AML-193 (cell line): Measurements from ENCODE around the gene TRH.

ENCODE experiments used
- DNase-seq, 2 experiments: peaks; one replicate each; lab custom pipeline; 2025; lab: John Stamatoyannopoulos, UW

TRH gene, protein sequence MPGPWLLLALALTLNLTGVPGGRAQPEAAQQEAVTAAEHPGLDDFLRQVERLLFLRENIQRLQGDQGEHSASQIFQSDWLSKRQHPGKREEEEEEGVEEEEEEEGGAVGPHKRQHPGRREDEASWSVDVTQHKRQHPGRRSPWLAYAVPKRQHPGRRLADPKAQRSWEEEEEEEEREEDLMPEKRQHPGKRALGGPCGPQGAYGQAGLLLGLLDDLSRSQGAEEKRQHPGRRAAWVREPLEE

GRCh38 chr3:129974564-129974832, at the start of gene TRH:
Gene TRH (plus strand): TSS chr3:129974720. CDS start chr3:129975817, 1,097 bp downstream.
- no peak for DNase-seq

- no peak for DNase-seq
These were observed 47.4 kb upstream of the TRH start for GRCh38 chr3:129927072-129927471.

GRCh38 chr3:129929383-129929782, 45.1 kb upstream of the TRH start:
- no peak for DNase-seq

- DNase-seq: no peak
These were observed 41.0 kb upstream of the TRH start for GRCh38 chr3:129933471-129933870.

DNA sequence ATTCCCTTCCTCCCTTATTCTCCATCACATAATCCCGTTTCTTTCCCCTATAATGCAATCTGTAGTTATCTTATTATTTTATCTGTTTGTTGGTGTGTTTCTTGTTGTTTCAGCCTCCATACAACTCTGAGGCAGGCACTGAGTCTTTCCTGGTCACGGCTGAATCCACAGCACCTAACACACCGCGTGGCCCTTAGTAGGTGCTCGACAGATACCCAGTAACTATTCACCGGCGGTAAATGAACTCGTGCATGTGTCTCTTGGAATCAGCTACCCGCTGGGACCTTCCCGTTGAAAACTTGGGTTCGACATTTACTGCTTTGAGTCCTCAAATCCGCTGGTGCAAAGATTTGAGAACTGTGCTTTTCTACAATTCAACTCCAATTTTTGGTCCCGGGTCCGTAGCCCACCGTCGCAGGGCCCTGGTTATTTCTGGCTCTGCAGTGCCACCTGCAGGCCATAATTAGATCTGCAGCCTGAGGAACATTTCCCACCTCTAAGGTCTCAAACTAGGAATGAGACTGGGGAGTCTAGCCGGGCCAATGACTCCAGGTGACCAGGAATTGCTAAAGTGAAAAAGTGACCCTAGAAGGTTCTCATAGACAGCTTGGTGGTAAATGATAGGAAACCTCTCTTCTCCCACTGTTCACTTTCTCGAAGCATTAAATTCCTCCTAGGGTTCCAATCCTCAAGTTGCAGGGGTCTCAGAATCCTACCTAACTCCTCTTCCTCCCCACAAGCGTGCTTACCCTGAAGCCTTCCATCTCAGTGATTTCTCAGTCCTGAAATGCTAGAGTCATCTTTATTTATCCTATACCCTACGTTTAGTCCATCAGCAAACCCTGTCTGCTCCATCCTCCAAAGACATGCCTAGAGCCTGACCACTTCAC, 40.0 kb upstream of the TRH start:
- peak; percentile 24 to 40 for DNase-seq

- DNase-seq: peak; percentile 77 to 82
These were observed 37.8 kb upstream of the TRH start for GRCh38 chr3:129936757-129937156.

DNA sequence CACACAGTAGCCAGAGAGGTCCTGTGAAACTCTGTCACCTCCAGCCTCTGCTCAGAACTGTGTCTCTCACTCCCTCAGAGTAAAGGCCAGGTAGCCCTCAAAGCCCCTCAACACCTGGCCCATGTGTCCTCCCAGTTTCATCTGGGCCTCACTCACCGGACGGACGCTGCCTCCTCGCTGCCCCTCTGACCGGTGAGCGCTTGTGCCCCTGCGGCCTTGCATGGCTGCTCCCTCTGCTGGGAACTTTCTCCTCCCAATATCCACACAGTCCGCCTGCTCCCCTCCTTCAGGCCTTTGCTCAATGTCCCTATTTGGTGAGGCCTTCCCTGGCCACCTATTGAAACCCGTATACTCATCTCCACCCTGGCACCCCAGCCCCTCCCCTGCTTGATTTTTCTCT, 36.8 kb upstream of the TRH start:
- DNase-seq: no peak

DNA sequence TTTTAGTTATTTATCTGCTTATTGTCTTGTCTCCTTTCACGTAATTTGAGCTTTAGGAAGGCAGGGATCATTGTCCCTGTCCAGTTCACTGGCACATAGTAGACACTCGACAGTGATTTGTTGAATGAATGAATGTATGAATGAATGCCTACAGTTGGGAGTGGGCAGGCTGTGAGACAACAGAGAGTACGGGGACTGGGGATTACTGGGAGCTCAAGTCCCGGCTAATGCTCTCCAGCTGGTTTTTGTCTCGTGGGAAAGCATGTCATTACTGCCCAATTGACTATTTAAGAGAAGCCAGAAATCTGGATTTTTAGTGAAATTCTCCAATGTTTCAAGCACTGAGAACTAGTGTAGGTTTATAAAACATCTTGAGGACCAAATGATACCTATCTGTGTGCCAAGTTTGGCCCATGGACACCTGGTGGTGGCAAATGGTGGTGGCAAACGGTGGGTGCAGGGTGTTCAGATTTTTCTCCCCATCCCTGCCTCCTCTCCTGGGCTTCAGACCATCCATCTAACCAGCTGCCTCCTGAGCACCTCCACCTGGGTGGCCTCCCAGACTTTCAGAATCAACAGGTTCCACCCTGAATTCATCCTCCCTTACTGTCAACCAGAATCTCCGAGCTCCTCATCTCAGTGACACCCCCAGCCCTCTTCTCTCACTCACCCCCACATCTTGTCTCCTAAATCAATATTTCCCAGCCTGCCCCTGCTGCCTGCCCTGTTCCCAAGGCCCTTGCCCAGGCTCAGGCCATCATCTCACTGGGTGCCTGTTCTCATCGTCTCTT, 36.2 kb upstream of the TRH start:
- DNase-seq: no peak

DNA sequence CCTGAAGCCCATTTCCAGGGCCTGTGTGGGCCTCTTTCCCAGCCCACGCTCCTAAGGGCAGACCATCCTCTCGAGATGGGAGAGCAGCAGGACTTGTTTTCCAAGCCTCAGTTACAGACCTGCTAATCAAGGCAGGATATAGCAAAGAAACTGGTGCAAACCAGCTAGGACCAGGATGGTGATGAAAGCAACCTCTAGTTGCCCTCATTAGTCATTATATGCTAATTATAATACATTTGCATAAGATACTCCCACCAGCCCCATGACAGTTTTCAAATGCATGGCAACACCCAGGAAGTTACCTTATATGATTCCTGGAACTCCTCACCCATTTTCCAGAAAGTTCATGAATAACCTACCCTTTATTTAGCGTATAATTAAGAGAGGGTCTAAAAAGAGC, 34.4 kb upstream of the TRH start:
- DNase-seq: no peak

- DNase-seq: peak; percentile 72 to 74
These were observed 32.2 kb upstream of the TRH start for GRCh38 chr3:129942296-129942695.

GRCh38 chr3:129943020-129943419, 31.5 kb upstream of the TRH start:
- DNase-seq: no peak

GRCh38 chr3:129944709-129945108, 29.8 kb upstream of the TRH start:
- DNase-seq: no peak

- DNase-seq: peak; percentile 24 to 25
These were observed 26.8 kb upstream of the TRH start for GRCh38 chr3:129947538-129948240.

DNA sequence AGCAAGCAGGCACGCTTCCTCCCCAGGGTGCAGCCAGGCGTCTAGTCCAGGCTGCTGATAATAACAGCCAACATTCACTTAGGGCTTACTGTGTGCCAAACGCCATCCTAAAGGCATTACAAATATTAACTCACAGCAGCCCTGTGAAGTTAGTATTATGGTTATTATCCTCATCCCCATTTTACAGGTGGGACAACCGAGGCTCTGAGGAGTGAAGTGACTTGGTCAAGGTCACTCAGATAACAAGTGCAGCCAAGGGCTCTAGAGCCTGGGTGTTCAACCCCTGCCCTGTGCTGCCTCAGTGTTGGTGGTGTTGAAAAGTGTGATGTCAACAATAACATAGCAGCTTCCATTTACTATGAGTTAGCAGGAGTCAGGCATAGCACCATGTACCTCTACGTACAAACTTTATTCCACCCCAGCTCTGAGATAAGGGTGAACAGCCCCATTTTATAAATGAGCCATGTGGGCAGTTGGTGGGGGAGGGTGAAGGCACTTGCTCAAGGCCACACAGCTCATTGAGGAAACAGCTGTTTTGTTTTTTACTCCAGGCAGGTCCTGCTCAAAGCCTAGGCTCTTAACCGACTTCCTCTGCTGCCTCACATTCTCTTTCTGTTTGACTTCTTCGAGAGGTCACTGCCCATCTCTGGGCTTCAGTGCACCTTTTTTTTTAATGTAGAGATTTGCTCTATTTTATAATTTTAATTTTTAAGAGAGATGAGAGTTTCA, 24.0 kb upstream of the TRH start:
- DNase-seq: peak; percentile 98 to 99

GRCh38 chr3:129952556-129953355, 21.8 kb upstream of the TRH start:
- no peak for DNase-seq

DNA sequence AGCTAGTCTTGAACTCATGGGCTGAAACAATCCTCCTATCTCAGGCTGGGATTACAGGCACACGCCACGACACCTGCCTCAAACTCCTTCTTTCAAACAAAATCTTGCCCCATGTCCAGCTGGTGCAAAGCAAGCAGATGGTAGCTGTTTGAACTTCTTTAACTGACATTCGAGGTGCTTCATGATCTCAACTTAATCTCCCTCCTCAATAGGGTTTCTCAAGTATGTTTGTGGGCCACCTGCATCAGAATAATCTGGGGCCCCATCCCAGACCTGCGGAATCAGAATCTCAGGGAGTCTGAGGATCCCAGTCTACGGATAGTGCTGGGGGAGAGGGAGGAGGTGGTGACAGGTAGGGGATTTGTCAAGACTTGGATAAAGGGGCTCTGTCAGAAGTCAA, 20.9 kb upstream of the TRH start:
- DNase-seq: no peak

DNA sequence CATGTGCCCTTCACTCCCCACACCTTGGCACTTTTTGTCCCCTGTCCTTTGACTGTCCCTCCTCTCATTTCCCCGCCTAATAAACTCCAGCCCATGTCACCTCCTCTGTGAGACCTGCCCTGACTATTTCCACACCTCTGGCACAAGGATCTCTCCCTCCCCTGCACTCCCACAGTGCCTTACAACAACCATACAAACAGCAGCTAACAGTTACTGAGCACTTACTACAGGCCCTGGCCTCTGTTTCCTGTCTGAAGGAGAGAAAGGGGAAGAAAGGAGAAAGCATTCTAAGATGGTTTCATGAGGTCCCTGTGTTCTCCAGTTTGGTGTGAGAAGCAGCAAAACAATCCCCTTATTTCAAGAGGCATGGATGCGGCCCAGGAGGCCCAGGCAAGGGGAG, 20.0 kb upstream of the TRH start:
- DNase-seq: peak; percentile 99

DNA sequence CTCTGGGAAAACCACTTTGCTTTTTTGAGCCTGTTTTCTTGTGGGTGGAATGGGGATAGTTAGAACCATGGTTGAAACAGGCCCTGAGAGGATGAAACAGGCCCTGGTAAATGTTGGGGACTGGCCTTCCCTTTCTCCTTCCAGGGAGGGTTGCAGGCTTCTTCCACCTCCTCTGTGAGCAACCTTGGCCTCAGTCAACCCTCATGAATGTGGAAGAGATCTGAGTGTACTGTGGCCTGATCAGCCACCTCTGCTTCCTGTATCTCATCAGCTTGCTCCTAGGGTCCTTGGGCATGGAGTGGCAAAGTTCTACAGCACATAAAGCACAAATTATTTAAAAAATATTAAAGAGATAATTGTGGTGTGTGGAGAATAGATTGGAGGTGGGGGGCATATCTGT, 17.6 kb upstream of the TRH start:
- DNase-seq: no peak

- DNase-seq: no peak
These were observed 15.8 kb upstream of the TRH start for GRCh38 chr3:129958755-129959154.

GRCh38 chr3:129961141-129961541, 13.4 kb upstream of the TRH start:
- peak; percentile 76 for DNase-seq

DNA sequence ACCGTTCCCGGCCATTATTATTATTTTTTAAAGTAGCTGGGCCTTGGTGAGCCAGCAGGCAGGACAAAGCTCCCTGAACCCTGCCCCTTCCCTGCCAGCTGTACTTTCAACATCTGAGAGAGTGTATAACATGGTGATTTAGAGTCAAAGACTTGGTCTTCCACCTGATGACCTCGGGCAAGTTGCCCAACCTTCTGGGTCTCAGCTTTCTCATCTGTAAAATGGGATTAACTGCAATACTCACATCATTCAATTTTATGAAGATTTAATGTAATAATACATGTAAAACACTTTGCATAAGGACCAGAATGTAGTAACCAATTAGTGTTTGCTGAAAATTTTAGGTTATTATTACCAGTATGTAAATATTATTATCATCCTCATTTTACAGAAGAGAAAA, 11.9 kb upstream of the TRH start:
- DNase-seq: no peak
